ENCODE measurements around the gene USP1.

GRCh38 chr1:62423580-62424242 is 13.1 kb upstream of the USP1 start:
- TF ChIP-seq SRF (IDR thresholded peaks at IDR 0.05; ENCODE audit: low read depth in 2 of 2, low read length in 2 of 2) (no peak), HDAC6 (IDR thresholded peaks at IDR 0.05; ENCODE audit: unreplicated experiment) (no peak), MYC (IDR thresholded peaks at IDR 0.05; ENCODE audit: insufficient read depth, insufficient read length, insufficient replicate concordance, low read length, severe bottlenecking) (no peak), SIN3A (IDR thresholded peaks at IDR 0.05; ENCODE audit: low read depth, low read length) (no peak)
- TF ChIP-seq, protein P1, sequence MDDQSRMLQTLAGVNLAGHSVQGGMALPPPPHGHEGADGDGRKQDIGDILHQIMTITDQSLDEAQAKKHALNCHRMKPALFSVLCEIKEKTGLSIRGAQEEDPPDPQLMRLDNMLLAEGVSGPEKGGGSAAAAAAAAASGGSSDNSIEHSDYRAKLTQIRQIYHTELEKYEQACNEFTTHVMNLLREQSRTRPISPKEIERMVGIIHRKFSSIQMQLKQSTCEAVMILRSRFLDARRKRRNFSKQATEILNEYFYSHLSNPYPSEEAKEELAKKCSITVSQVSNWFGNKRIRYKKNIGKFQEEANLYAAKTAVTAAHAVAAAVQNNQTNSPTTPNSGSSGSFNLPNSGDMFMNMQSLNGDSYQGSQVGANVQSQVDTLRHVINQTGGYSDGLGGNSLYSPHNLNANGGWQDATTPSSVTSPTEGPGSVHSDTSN (IDR thresholded peaks at IDR 0.05; ENCODE audit: insufficient replicate concordance, low read depth, low read length), result no peak
